HG03097 (cell line): ENCODE data around the gene RAB11FIP5.
"Not testable (repeated sequence)": the region's sequence is repeated elsewhere in the genome, so short reads cannot be mapped to it uniquely, and the experiment has no call there.

Experiments
- ATAC-seq: cut with Tn5 transposase; IDR thresholded peaks from one replicate; pipeline ENCODE4 v1.9.1; 2021; ENCODE audit not compliant: unreplicated experiment, low FRiP score

Gene RAB11FIP5

GRCh38 chr2:73111073-73112025 lies 1.4 kb downstream of the RAB11FIP5 start:
- ATAC-seq = no peak

- ATAC-seq = no peak
Observed at GRCh38 chr2:73110168-73111072, 2.3 kb downstream of the RAB11FIP5 start.

- no peak for ATAC-seq
Observed at GRCh38 chr2:73109431-73110167, 3.1 kb downstream of the RAB11FIP5 start.

- no peak for ATAC-seq
Observed at GRCh38 chr2:73107211-73107926, 5.4 kb downstream of the RAB11FIP5 start.

GRCh38 chr2:73106791-73107190 lies 6.0 kb downstream of the RAB11FIP5 start:
- ATAC-seq = no peak

- no peak for ATAC-seq
Observed at GRCh38 chr2:73105511-73105971, 7.2 kb downstream of the RAB11FIP5 start.

GRCh38 chr2:73104933-73105332 lies 7.8 kb downstream of the RAB11FIP5 start:
- no peak for ATAC-seq

- ATAC-seq = no peak
Observed at GRCh38 chr2:73103018-73103542, 9.7 kb downstream of the RAB11FIP5 start.

- ATAC-seq = no peak
Observed at GRCh38 chr2:73101626-73102256, 11.0 kb downstream of the RAB11FIP5 start.

GRCh38 chr2:73100956-73101355 lies 11.8 kb downstream of the RAB11FIP5 start:
- no peak for ATAC-seq

- no peak for ATAC-seq
Observed at GRCh38 chr2:73099486-73099885, 13.3 kb downstream of the RAB11FIP5 start.

- no peak for ATAC-seq
Observed at GRCh38 chr2:73095910-73096309, 16.8 kb downstream of the RAB11FIP5 start.

- ATAC-seq = not testable (repeated sequence)
Observed at GRCh38 chr2:73093601-73094218, 19.0 kb downstream of the RAB11FIP5 start.

- ATAC-seq = no peak
Observed at GRCh38 chr2:73092146-73092783, 20.5 kb downstream of the RAB11FIP5 start.

- ATAC-seq = no peak
Observed at GRCh38 chr2:73091696-73092095, 21.1 kb downstream of the RAB11FIP5 start.

- no peak for ATAC-seq
Observed at GRCh38 chr2:73091164-73091563, 21.6 kb downstream of the RAB11FIP5 start.

GRCh38 chr2:73089270-73090030 lies 23.3 kb downstream of the RAB11FIP5 start:
- no peak for ATAC-seq
